Retinal pigment epithelial cell (primary cell): ENCODE measurements around the gene MRPL50.

ENCODE experiments used
- DNase-seq: peaks from one replicate; pipeline ENCODE4 v3.0.0-alpha.2; 2010; ENCODE audit warnings: low read depth
- H3K4me3 ChIP-seq: 2 replicates; pipeline ENCODE4 v1.5.1; 2011; ENCODE audit warnings: mild to moderate bottlenecking, low read length, control low read depth, moderate library complexity
- TF ChIP-seq, protein P1 (sequence below): conservative IDR thresholded peaks from 2 replicates; pipeline ENCODE4 v1.5.1; 2011; ENCODE audit warnings: low read depth, low read length, control low read depth, inconsistent platforms

MRPL50 gene

DNA sequence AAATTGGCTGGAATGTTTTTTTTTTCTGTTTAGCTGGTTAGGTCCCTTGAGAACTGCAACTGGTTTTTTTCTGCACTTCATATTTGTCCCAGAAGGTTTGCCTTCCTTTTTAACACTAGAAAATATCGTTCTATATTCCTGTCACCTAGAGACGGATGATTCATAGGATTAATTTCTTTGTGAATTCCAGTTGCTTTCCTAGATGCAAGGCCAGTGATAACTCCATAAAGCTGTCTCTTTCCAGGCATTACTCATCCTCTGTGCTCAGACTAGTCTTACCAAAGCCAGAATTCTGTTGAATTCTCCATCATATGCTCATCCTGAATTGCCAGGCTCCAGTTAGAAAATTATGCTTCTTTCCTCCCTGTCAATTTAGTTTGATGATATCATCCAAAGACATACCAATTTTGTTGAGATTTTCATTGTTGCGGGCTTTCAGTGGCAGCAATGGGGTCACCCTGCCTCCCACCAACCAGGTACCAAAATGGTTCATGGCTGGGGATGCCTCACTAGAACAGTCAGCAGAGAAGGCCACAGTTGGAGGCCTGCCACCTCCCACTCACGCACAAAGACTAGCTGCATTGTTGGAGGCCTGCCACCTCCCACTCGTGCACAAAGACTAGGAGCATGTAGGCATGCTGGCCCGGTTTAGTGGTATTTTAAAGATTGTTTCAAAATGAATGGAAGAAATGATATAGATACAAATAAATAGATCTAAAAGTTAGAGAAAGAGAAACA is 22.1 kb downstream of the MRPL50 start:
- TF ChIP-seq, protein P1, sequence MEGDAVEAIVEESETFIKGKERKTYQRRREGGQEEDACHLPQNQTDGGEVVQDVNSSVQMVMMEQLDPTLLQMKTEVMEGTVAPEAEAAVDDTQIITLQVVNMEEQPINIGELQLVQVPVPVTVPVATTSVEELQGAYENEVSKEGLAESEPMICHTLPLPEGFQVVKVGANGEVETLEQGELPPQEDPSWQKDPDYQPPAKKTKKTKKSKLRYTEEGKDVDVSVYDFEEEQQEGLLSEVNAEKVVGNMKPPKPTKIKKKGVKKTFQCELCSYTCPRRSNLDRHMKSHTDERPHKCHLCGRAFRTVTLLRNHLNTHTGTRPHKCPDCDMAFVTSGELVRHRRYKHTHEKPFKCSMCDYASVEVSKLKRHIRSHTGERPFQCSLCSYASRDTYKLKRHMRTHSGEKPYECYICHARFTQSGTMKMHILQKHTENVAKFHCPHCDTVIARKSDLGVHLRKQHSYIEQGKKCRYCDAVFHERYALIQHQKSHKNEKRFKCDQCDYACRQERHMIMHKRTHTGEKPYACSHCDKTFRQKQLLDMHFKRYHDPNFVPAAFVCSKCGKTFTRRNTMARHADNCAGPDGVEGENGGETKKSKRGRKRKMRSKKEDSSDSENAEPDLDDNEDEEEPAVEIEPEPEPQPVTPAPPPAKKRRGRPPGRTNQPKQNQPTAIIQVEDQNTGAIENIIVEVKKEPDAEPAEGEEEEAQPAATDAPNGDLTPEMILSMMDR: no peak
- no peak overlapping the region for H3K4me3 ChIP-seq
- DNase-seq: no peak

DNA sequence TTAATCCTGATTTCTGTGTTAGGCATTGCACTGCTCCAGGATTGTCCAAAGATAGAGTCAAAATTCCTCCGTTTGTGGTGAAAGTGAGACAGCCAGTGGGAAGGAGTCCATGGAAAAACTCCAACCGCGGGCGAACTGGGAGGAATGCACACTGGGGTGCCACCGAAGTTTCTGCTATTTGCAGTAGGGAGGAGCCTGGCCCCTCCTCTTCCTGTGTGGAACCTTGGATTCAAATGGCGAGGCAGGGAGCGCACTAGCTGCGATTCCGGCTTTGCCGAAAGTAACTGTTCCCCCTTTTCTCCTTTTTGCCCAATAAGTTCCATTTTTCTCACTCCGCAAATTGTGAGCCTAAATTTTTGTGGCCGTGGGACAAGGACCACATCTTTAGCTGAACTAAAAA is 22.9 kb downstream of the MRPL50 start:
- H3K4me3 ChIP-seq: no peak overlapping the region
- DNase-seq: no peak
- TF ChIP-seq, protein P1: no peak

DNA sequence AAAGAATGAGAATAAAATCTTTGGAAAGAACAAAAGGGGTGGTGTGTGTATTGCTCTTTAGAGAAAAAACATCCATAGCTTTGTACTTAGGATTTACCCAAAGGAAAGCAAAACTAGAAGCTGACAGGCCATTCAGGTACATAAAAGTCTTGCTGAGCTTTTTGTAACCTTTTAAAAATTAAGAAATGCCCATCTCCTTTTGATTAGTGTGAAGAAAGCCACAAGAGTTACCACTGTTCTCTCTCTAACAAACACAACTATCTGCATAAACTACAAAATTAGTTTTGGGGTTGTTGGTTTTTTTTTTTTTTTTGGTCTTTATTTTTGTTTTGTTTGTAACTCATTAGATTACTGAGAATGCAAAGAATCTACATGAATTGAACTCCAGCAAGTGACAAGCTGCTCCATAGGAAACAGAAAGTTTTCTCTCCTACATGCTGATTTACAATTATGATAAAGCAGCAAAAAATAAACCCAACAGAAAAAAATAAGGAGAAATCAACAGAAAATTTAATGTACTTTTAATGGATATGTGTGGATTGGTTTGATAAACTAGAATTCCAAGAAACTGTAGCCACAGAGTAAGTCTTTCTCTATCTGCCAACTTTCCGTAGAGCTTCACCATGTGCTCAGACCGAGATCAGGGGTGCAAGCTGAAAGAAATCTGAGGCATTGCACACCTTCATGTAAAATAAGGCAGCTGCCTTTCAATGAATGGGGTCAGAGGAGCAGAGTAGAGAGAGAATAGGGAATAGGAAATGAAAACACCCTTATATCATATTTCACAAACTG is 25.9 kb downstream of the MRPL50 start:
- no peak for DNase-seq
- no peak overlapping the region for H3K4me3 ChIP-seq
- TF ChIP-seq, protein P1: no peak

DNA sequence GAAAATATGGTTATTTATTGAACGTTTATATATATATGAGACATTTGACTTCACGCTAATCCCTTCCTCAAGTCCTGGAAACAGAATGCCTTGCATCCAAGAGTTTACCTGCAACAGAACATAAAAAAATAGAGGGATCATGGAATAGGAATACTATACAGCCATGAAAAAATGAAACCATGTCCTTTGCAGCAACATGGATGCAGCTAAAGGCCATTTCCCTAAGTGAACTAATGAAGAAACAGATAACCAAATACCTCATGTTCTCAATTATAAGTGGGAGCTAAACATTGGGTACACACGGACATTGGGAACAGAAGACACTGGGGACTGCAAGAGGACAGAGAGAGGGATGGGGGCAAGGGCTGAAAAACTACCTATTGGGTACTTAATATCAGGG is 26.6 kb downstream of the MRPL50 start:
- H3K4me3 ChIP-seq: no peak overlapping the region
- DNase-seq: no peak
- TF ChIP-seq, protein P1: no peak

DNA sequence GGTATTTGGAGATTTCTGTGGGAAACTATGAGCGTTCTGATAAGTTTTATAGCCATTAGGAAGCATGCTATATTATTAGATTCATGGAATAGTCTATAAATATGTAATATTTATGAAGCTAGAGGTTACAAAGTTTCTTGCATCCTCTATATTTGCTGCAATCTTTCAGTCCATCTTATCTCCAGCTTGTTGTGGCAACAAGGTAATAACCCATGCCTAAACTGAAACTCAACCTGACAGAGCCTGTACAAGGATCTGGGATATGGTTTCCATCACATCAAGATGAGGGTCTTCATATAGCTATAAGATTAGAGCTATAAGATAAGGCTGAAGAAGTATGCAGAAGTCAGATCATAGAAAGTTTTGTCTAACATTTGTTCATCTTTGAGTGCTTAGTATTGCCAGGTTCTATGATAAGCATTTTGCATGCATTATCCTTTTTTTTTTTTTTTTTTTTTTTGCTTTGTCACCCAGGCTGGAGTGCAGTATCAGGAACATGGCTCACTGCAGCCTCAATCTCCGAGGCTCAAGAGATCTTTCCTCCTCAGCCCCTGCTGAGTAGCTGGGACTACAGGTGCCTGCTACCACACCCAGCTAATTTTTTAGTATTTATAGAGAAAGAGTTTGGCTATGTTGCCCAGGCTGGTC is 28.4 kb downstream of the MRPL50 start:
- H3K4me3 ChIP-seq: no peak overlapping the region
- TF ChIP-seq, protein P1: no peak
- DNase-seq: no peak

DNA sequence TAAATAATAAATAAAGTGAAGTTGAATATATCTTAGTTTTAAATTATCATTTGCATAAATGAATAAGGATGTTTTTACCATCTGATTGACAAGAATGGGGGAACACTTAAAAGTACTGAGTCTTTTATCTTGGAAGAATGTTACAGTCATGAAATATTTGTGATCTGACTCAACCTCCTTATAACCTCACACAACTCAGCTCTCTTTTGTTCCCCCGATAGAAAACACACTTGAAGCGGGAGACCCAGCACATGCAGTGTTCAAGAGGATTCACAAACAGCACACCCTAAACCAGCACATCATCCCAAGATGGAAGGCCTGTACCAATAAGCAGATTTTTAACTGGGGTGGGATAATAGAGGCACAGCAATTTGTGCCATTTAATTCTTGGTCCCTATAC is 29.1 kb downstream of the MRPL50 start:
- no peak overlapping the region for H3K4me3 ChIP-seq
- TF ChIP-seq, protein P1: no peak
- DNase-seq: peak; percentile 10
